ENCODE data around the gene SRSF4. TPM values are rescaled to one million over a fixed set of nuclear protein-coding genes. Genes with fewer than 3 reads are reported as not detected.

The SRSF4 gene
- total RNA-seq, 1 donor from 2014 or later: 111 TPM

- H3K27ac Mint-ChIP-seq: peak within 1 kb of the TSS; percentile 84
- TF ChIP-seq CTCF (IDR thresholded peaks at IDR 0.05; ENCODE audit: unreplicated experiment): no peak
- peaks cover 17% of the 10 kb centered on the region for H3K27me3 Mint-ChIP-seq
- peaks cover 7% of the 10 kb centered on the region for H3K36me3 Mint-ChIP-seq (ENCODE audit: insufficient read depth)
- peak within 1 kb of the TSS; percentile 77 for H3K4me3 Mint-ChIP-seq (ENCODE audit: low read depth)
- H3K9me3 Mint-ChIP-seq (ENCODE audit: low read depth): no peaks in the 10 kb centered on the region
- peak; percentile 32 for DNase-seq (ENCODE audit: low spot score, unreplicated experiment)
- peaks cover 8% of the 10 kb centered on the region for H3K4me1 Mint-ChIP-seq (ENCODE audit: low read depth)
Observed at GRCh38 chr1:29123887-29124365, 57.8 kb downstream of the SRSF4 start, which contains the start of gene TMEM200B. TMEM200B (minus strand) TSS chr1:29123903; CDS start chr1:29121828, 2,075 bp downstream.

GRCh38 chr1:29123053-29123886, 58.4 kb downstream of the SRSF4 start:
- DNase-seq (ENCODE audit: low spot score, unreplicated experiment): peak; percentile 28
- H3K4me3 Mint-ChIP-seq (ENCODE audit: low read depth): peak overlapping the region; percentile 77
- H3K4me1 Mint-ChIP-seq (ENCODE audit: low read depth): peaks cover 8% of the 10 kb centered on the region
- no peak for TF ChIP-seq CTCF (IDR thresholded peaks at IDR 0.05; ENCODE audit: unreplicated experiment)
- peaks cover 17% of the 10 kb centered on the region for H3K27me3 Mint-ChIP-seq
- H3K27ac Mint-ChIP-seq: peak overlapping the region; percentile 74
- H3K9me3 Mint-ChIP-seq (ENCODE audit: low read depth): no peaks in the 10 kb centered on the region
- H3K36me3 Mint-ChIP-seq (ENCODE audit: insufficient read depth): peaks cover 10% of the 10 kb centered on the region

GRCh38 chr1:29122682-29123052, 59.0 kb downstream of the SRSF4 start:
- no peak overlapping the region for H3K27ac Mint-ChIP-seq
- peaks cover 8% of the 10 kb centered on the region for H3K4me1 Mint-ChIP-seq (ENCODE audit: low read depth)
- H3K4me3 Mint-ChIP-seq (ENCODE audit: low read depth): peak overlapping the region; percentile 77
- H3K27me3 Mint-ChIP-seq: peaks cover 17% of the 10 kb centered on the region
- no peak for TF ChIP-seq CTCF (IDR thresholded peaks at IDR 0.05; ENCODE audit: unreplicated experiment)
- H3K36me3 Mint-ChIP-seq (ENCODE audit: insufficient read depth): peaks cover 10% of the 10 kb centered on the region
- no peaks in the 10 kb centered on the region for H3K9me3 Mint-ChIP-seq (ENCODE audit: low read depth)
- peak; percentile 26 for DNase-seq (ENCODE audit: low spot score, unreplicated experiment)

GRCh38 chr1:29121936-29122681, 59.6 kb downstream of the SRSF4 start:
- peak; percentile 38 for DNase-seq (ENCODE audit: low spot score, unreplicated experiment)
- H3K36me3 Mint-ChIP-seq (ENCODE audit: insufficient read depth): peaks cover 12% of the 10 kb centered on the region
- H3K4me3 Mint-ChIP-seq (ENCODE audit: low read depth): peak overlapping the region; percentile 71
- no peak for TF ChIP-seq CTCF (IDR thresholded peaks at IDR 0.05; ENCODE audit: unreplicated experiment)
- H3K4me1 Mint-ChIP-seq (ENCODE audit: low read depth): peaks cover 8% of the 10 kb centered on the region
- peak overlapping the region; percentile 77 for H3K27ac Mint-ChIP-seq
- H3K27me3 Mint-ChIP-seq: peaks cover 17% of the 10 kb centered on the region
- H3K9me3 Mint-ChIP-seq (ENCODE audit: low read depth): no peaks in the 10 kb centered on the region

GRCh38 chr1:29121516-29121935, 60.2 kb downstream of the SRSF4 start:
- Mint-ChIP-seq H3K4me1 (ENCODE audit: low read depth) (peaks cover 8% of the 10 kb centered on the region), H3K27ac (no peak overlapping the region), H3K9me3 (ENCODE audit: low read depth) (no peaks in the 10 kb centered on the region), H3K4me3 (ENCODE audit: low read depth) (no peak overlapping the region), H3K36me3 (ENCODE audit: insufficient read depth) (peaks cover 12% of the 10 kb centered on the region), H3K27me3 (peaks cover 17% of the 10 kb centered on the region)
- TF ChIP-seq CTCF (IDR thresholded peaks at IDR 0.05; ENCODE audit: unreplicated experiment): peak; percentile 28
- peak; percentile 39 for DNase-seq (ENCODE audit: low spot score, unreplicated experiment)
